Right renal cortex interstitium (tissue), 3 donors: Measurements from ENCODE around the gene SYNE3. TPM values are rescaled to one million over a fixed set of nuclear protein-coding genes. Genes with fewer than 3 reads are reported as not detected.
"Not testable (repeated sequence)": the region's sequence is repeated elsewhere in the genome, so short reads cannot be mapped to it uniquely, and the experiment has no call there.

Experiments used
- DNase-seq, 3 donors: peaks; one replicate each; pipeline ENCODE4 v3.0.0-alpha.2; 2013; ENCODE audit warnings: low read depth in 3 of 3, low spot score in 2 of 3
- polyA plus RNA-seq, 3 donors: library from polyadenylated mRNA; unstranded; fragments of 120-200 nt; gene quantifications; one replicate each; pipeline ENCODE4 v1.2.1, GENCODE V29; 2013; ENCODE audit not compliant: insufficient read length in 3 of 3

Gene SYNE3
- polyA plus RNA-seq, 3 donors, result 1.6 to 2.2 (median 1.9) TPM

DNA sequence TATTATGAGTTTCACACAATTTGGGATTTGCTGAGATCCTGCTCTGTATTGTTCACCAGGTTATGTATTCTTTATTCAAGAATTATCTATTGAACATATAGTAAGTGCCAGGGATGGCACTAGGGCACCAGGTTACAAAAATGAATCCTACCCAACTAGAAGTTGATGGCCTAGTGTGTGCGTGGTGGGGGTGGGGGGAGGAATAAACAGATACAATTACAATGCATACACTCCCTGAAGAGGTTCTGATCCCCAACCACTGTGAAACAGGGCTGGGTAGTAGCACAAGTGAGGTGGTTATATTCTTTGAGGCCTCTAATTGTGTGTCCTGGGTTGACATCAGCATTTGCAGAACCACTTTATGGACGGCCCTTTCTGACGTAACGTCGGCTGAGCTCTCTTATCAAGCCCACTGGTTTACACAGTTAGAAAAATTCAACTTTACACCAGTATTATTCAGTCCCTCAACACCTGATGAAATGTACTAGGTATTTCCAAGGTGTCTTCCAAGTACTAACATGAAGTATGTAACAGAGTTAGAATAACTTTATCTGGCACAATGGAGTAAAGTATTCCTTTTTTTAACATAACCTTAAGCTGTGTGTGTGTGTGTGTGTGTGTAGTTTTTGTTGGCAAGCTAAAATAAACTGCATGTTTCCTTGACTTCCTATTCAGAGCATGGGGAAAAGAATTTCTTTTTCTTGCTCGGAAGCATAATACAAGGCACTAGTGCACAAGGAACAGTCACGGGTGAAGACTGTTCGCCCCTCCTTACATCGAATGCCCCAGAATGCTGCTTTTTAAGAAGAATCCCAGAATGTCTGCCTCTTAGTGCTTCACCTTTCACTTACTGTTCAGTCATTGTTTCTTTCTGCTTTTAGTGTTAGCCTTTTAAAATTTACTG, 10.3 kb upstream of the SYNE3 start:
- no peak for DNase-seq

DNA sequence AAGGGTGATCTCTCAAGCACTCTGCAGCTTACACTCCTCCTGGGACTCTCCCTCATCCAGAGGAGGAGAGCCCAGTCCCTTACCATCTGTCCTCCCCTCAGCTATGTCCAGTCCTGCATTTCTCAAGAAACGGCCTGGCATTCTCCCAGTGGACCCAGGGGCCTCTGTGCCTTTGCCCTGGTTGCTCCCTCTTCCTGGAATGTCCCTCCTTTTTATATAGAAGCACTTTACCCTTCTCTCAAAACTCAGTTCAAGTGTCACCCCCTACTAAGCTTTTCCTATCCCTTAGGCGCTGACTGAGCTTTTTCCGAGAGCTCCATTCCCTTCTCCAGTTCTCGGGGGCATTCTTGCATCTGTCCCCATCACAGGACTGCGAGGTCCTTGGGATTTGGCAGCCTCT, 9.5 kb upstream of the SYNE3 start:
- DNase-seq, result no peak

DNA sequence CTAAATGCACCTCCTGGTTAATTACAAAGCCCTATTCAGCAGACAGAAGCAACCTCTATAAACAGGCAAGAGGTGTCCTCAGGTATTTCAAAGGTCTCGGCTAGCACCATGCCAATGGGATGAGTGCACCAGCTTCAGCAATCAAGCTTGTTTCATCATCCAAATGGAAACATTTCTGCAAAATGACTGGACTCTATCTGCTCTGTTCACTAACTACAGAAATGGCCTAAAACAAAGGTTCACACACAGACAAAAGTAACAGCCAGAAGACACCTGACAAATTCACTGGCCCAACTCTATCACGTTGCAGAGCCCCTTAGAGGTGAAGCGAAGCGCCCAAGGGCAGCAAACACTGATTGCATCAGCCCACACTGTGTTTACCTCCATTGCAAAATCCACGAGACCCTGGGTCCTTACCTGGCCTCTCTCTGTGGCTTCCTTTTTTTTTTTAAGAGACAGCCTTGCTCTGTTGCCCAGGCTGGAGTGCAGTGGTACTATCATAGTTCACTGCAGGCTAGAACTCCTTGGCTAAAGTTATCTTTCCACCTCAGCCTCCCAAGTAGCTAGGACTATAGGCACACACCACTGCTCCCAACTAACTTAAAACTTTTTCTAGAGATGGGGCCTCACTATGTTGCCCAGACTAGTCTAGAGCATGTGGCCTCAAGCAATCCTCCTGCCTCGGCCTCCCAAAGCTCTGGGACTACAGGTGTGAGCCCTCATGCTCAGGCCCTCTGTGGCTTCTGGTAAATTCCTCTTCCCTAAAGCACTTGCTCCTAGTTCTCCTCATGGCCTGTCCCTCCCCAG, 8.5 kb upstream of the SYNE3 start:
- DNase-seq, result no peak

DNA sequence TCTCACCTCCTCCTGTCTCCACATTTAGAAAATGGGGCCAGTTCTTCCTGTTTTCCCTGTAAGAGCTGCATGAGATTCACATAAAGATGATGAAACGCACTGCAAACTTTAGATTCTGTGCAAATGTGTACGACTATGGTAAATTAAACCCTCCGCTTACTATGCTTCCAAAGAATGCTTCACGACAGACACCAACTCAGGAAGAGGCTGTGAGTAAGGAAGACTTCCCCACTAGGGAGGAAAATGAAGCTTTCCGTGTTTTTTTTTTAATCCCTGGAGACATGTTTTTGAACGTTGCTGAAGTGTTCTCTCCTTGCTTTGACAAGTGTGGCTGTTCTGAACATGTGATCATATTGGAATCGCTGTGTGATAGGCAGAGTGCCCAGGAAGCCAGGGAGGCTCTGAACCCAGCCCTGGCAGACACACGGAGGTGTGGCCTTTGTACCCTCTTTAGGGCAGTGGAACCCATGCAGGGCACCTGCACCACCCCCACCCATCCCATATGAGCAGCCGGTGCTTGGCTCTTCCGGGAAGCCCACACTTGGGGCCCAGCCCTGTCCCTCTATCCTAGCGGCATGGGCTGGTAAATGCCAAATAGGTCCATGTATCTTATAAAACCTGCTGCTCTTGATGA, 7.5 kb upstream of the SYNE3 start:
- no peak for DNase-seq

DNA sequence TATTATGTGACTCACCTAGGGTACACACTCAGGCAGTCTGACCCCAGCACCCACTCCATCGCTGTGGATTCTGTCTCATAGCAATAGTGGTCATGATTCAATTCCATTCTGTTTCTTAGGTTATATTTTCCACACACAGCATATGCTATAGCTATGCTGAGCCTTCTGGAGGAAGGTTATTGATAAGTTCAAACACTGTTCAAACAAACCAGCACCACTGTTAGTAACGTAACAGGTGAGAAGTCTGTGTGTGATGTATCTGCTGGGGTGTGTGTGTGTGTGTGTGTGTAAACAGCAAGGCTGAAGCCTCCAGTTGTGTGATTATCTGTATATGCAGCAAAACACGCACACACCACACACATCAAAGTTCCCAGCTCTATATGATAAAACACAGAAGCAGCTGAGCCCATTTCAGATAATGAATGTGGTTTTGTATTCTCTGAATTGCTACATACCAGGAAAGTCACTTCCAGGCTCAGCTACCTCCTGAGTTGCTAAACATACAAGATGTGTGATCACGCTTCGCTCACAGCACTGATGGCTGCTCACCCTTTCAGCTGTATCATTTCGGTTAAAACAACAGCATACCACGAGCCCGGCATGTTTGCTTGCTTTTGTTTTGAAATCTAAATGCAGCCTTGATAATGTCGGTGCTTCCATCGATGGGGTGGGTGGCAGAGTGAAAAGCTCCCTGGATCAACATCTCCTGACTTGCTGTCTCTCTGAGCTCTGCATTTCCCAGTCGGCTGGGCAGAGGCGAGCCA, 6.8 kb upstream of the SYNE3 start:
- no peak for DNase-seq

DNA sequence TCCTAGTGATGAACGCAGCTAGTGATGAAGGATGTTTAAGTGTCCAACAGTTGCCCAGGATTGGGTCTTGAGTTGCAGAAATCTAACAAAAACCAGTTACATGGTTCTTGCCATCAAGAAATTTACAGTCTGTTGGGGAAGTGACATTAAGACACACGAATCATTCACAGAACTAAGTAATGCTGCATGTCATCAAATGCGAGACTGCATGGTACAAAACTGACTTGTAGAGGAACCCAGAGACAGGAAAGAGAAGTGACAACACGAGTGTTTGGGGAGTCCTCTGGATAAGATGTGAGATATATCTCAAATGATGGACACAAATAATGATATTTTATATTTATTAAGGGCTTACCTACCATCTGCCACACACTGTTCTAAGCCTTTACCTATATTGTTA, 6.1 kb upstream of the SYNE3 start:
- no peak for DNase-seq

DNA sequence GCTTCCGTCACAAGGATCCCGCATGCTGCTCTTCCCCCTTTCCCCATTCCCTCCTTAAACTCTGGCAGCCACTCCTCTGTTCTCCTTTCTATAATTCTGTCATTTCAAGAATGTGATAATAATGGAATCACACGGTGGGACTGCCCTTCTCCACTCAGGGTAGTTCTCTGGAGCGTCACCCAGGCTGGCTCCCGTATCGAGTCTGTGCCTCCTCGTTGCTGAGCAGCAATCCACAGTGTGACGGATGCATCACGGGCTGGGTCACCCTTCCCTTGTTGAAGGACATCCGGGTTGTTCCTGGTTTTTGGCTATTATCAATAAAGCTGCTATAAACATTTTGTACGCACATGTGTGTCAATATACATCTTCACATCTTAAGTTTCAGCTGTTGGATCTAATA, 5.7 kb upstream of the SYNE3 start:
- no peak for DNase-seq

DNA sequence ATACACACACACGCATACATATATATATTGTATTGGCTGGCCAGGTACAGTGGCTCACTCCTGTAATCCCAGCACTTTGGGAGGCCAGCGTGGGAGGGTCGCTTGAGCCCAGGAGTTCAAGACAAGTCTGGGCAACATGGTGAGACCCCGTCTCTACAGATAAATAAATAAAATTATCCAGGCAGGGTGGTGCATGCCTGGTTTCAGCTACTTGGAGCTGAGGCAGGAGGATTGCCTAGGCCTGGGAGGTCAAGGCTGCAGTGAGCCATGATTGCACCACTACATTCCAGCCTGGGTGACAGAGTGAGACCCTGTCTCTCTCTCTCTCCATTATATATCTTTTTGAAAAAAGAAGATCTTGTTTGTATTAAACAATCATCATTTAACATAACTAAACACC, 4.6 kb upstream of the SYNE3 start:
- DNase-seq, result no peak

DNA sequence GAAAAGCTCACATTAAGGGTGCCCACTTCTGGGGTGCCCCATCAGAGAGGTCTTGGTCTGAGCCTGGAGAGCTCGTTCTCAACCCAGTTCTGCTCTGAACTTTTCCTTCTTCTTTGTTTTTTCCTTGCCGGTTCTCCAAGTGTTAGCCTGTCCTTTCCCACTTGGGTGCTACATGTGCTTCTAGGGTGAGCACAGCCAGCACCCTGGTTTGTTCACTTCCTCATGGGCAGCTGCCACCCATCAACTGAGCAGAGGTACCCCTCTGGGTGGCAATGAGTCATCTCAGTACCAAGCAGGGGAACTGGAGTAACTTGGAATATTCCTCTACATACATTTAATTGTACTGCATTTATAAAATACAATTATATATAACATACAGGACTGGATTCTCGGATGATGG, 3.9 kb upstream of the SYNE3 start:
- no peak for DNase-seq

DNA sequence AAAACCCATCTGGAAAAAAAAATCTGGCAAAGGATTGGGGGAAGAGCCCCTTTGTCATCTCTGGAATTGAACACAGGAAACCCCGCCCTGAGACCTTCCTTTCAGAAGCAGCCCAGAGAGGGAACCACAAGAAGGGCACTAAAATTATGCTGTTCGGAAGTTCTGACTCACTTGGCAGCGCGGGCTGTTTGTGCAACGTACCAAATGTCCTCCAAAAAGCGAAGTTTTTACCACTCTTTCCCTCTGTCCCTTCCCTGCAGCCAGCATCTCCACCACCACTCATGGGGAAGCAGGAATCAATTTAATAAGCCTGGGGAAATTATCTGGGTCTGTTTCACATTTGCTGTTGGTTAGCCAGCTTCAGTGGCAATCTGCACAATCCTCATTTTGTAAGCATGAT, 3.2 kb upstream of the SYNE3 start:
- no peak for DNase-seq

DNA sequence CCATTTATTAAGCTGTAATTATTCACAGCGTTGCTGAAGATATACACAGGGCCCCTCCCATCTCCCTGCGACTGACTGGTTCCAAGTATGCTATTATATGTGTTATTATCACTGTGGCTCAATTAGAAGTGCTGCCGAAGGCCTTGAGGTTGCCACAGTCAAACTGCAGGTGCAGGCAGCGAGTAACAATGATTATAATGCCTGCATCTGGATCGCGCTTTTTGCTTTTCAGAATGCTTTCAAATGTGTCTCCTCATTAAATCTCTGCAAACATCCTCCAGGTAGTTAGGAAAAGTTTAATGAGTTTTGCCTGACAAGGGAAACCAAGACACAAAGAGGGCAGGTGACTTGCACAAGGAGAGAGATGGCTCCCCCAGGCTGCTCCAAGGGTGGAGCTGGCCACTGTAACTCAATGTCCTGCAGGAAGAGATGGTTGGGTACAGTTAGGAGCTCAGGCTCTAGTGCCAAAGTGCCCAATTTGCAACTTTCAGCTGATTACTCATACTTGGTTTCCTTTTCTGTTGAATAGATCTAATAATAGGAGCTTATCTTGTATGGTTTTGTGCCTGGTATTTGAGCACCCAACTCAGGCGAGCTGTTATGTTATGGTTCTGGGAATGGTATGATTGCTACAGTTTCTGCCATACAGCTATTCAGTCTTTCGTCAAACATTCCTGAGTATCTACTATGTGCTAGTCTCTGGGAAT, 1.7 kb upstream of the SYNE3 start:
- DNase-seq, result no peak

DNA sequence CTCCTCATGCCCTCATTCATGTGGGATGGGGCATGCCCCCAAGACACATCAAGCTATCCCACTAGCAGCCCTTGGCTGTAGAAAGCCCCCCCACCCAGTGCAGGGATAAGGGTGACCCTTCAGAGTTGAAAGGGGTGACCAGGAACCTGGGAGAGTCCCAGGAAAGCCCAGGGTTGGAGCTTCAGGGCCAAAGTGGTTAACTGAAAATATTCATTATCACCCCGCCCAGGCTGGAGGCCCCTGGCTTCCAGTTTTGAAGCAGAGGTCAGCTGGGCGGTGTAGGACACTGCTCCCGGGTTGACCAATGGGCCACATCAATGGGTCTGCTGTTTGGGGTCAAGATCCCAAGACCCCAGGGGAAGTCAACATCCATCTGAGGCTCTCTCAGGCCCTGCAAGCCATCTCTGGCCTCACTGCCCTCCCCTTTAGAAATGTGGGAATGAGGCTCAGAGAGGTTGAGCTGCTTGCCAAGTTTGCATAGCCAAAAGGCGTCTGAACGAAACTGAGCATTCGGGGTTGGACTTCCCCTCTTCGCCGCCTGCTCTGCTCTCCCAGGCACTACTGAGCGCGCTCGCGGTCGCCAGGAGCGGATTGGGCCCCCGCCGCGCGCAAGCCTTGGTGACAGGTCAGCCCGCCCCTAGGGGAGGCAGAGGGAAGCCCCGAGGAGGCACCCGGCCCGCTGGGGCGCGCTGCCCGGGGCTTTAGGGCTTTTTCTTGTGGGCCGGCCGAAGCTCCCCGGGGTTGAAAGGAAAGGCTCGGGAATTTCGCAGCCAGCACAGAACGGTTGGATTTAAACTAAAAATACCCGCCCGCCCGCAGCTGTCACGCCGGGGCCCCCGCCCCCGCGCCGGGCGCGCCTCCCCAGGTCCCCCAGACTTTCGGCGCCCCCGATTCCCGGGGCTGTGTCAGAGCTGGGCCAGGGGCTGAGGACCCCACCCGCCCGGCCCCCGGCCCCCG, 576 bp downstream of the SYNE3 start:
- no peak for DNase-seq

DNA sequence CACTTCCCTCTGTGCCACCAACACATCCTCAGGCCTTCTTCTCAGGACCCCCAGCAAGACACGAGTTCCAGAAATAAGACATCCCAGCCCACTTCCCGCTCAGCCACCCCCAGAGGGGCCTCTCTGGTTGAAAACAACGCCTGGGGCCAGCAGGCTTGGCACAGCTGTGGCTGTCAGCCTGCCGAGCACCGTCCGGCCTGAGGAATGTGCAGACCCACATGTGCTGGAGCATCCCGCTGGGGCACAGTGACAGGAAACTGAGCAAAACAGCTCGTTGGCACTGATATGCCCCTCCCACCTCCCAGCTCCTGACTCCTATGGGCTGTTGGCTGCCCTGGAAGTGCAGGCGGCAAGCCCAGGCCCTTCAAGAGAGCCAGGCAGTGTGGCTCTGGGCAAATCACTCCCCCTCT, 1.4 kb downstream of the SYNE3 start:
- DNase-seq, result no peak

DNA sequence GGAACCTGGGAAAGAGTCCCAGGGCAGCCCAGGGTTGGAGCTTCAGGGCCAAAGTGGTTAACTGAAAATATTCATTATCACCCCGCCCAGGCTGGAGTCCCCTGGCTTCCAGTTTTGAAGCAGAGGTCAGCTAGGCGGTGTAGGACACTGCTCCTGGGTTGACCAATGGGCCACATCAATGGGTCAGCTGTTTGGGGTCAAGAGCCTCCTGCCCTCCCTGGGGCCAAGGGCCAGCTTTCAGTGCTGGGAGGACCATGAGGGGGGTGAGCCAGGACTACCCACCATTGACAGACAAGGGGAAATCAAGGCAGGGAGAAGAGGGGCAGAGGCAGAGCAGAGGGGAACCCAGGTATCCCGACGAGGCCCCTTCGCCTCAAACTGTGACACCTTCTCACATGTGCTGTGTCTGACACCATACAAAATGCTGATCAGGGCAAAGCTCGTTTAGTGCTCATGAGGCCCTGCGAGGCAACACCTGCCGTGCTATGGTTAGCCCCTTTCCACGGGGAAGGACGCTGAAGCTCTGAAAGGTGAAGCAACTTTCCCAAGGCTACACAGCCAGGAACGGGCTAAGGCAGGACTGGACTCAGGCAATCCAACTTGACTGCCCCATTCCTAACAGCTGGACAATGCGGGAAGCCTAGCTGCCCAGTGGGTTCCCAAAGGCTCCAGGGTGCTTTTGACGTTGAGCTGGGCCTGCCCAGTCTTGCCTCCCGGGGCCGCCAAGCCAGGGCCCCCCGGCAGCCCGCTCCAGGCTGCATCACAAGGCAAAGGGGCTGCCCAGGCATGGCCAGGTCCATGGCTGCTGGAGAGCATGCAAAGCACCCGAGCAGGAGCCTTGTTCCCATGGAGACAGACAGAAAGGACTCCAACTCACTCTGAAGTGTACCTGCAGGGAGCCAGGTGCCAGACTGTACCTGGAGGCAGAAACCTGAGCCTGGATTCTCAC, 2.0 kb downstream of the SYNE3 start:
- DNase-seq, result no peak

DNA sequence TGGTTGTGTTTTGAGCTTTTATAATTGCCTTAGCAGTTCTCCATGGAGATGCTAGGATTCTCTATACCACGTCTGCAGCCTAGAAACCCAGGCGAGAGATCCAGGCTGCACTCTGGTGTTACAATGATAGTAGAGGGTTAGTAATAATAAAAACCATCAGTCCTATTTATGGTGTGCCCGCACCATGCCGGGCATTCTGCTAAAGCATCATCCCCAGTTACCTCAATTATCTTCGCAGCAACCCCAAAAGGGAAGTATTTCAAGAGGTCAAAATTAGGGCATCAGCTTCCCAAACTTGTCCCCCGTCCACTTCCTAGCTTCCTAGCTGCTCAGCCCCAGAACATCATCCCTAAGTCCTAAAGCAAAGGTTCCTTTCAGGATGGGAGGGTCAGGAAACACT, 3.2 kb downstream of the SYNE3 start:
- no peak for DNase-seq

DNA sequence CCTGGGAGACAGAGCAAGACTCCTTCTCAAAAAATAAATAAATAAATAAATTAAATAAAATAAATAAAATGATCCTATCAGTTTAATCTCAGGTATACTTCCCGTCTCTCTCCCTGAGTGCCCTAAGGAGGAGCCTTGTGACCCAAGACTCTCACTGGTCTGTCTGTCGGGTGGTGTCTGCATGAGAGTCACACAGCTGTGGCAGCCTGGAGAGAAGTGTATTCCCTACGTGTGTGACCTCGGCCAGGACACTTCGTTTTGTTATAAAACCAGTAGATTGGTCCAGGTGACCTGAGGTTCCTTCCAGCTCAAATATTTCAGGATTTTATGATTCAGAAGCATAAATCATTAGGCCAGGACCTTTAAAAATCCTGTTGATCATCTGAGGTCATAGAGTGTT, 4.8 kb downstream of the SYNE3 start:
- DNase-seq, result no peak

DNA sequence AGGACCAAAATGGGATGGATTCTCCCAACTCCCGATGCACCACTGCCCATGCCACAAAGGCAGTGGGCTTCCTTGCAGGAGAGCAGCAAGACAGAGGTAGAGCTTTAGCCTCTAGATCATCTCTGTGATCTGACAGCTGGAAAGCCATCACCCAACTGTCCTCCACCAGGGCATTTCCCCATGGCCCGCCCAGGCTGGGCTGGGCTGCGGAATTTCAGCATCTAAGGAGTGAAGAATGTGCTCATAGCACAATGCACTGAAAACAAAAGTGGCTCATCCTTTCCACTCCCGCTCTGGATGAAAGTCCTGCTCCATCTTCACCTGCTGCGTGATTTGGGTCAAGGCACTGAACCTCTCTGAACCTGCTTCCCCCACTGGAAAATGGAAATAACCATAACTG, 5.6 kb downstream of the SYNE3 start:
- no peak for DNase-seq

DNA sequence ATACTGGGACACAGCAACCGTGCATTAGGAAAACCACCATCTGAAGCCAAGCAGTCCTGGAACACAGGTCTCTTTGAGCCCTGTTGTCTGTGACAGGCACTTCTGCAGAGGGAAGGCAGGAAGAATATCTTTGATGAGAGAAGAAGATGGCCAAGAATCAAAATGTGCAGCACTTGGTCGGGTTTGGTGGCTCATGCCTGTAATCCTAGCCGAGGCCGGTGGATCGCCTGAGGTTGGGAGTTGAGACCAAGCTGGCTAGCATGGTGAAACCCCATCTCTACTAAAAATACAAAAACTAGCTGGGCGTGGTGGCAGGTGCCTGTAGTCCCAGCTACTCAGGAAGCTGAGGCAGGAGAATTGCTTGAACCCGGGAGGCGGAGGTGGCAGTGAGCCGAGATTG, 6.1 kb downstream of the SYNE3 start:
- DNase-seq, result not testable (repeated sequence)
